ENCODE measurements around the gene ATAD3A.
"Not testable (repeated sequence)": the region's sequence is repeated elsewhere in the genome, so short reads cannot be mapped to it uniquely, and the experiment has no call there.

ATAD3A gene

DNA sequence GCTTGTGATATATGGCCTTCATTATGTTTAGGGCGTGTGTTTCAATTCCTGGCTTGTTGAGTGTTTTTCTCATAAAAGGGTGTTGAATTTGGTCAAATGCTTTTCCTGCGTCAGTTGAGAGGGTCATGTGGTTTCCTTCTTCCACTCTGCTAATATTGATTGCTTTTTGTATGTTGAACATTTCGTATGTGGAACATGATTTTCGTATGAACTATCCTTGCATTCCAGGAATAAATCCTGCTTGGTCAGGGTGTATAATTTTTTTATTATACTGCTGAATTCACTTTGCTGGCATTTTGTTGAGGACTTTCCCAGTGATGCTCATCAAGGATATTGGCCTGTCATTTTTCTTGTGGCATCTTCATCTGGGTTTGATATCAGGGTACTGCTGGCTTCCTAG, 4.7 kb upstream of the ATAD3A start:
- no peak for DNase-seq (ENCODE audit: extremely low read depth, low read depth)
- no peak for TF ChIP-seq CTCF (IDR thresholded peaks at IDR 0.05; ENCODE audit: low read depth, low read length)

DNA sequence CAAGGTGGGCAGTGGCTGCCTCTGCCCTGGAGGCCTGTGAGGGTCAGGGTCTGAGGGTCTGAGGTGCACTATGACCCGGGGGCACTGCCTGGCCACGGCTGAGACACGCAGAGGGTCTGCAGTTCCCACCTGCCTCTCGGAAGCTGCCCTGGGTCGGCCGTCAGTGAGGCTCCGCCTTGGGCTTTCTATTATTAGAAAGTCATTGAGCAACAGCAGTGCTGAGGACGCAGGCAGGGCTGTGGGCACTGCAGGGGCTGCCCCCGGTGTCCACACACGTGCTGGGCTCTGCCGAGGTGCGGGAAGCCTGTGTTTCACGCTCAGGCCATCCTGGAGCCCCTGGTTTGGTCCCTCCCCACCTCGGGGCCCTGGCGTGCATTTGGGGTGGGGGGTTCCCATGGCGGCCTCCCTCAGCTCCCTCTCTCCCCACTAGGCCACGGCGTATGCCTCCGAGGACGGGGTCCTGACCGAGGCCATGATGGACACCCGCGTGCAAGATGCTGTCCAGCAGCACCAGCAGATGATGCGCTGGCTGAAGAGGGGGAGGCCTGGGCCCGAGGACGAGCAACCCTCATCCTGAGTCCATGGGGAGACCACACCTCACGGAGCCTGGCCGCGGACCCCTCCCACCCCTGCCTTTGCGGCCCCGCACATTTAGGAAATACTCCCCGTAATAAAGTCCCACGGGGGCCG, 3.0 kb upstream of the ATAD3A start:
- DNase-seq (ENCODE audit: extremely low read depth, low read depth), result not testable (repeated sequence)

GRCh38 chr1:1509465-1509850, 2.5 kb upstream of the ATAD3A start:
- not testable (repeated sequence) for DNase-seq (ENCODE audit: extremely low read depth, low read depth)

- no peak for DNase-seq (ENCODE audit: extremely low read depth, low read depth)
- no peak for TF ChIP-seq CTCF (IDR thresholded peaks at IDR 0.05; ENCODE audit: low read depth, low read length)
Measured at GRCh38 chr1:1510912-1511532, 940 bp upstream of the ATAD3A start.

GRCh38 chr1:1512425-1512824, 463 bp downstream of the ATAD3A start:
- DNase-seq (ENCODE audit: extremely low read depth, low read depth), result not testable (repeated sequence)

DNA sequence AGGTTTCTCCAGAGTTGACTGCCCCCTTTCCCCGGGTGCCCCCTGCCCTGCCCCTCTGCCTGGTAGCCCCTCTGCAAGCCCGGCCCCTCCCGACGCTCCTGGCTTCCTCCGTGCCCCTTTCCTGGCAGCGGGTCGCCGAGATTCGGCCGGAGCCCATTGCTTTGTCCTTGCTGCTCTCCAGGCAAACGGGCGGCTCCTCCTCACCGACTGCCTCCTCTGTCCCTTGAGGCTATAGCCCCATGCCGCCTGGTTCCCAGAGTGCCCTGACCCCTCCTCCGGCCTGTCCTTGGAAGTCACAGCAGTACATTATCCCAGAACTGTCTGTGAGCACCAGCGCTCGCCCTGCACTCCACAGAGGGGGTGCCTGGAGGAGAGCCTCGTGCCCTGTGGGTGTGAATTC, 1.7 kb downstream of the ATAD3A start:
- DNase-seq (ENCODE audit: extremely low read depth, low read depth), result not testable (repeated sequence)

GRCh38 chr1:1514376-1514775, 2.4 kb downstream of the ATAD3A start:
- not testable (repeated sequence) for DNase-seq (ENCODE audit: extremely low read depth, low read depth)

DNA sequence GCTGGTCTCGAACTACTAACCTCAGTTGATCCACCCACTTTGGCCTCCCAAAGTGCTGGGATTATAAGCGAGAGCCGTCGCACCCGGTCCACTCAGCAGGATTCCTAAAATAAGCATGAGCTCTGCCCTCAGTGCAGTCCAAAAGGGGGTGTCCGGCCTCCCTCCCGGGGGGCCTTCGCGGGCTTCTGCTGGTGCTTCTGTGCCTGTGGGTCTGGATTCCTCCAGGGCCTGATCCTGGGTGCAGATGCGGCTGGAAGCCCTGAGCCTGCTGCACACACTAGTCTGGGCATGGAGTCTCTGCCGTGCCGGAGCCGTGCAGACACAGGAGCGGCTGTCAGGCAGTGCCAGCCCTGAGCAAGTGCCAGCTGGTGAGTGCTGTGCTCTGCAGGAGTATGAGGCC, 5.0 kb downstream of the ATAD3A start:
- not testable (repeated sequence) for DNase-seq (ENCODE audit: extremely low read depth, low read depth)

GRCh38 chr1:1517973-1518620, 6.1 kb downstream of the ATAD3A start:
- no peak for DNase-seq (ENCODE audit: extremely low read depth, low read depth)

DNA sequence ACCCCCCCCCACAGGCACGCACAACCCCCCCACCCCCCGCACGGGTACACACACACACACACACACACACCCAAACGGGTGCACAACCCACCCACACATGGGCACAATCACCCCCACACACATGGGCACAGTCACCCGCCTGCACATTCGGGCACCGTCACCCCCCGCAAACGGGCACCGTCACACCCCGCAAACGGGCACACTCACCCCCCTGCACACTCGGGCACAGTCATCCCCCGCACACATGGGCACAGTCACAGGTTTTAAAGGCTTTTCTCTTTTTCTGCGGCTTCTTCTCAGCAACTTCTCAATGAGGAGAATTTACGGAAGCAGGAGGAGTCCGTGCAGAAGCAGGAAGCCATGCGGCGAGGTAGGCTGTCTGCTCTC, 6.7 kb downstream of the ATAD3A start:
- DNase-seq (ENCODE audit: extremely low read depth, low read depth), result not testable (repeated sequence)

More at GRCh38 chr1:1517973-1518620, 6.1 kb downstream of the ATAD3A start:
- no peak for TF ChIP-seq CTCF (IDR thresholded peaks at IDR 0.05; ENCODE audit: low read depth, low read length)

- not testable (repeated sequence) for DNase-seq (ENCODE audit: extremely low read depth, low read depth)
Measured at GRCh38 chr1:1519805-1520505, 8.0 kb downstream of the ATAD3A start.

Data from AG09319 (cell line).